ENCODE results near the gene FREM2. TPM values are rescaled to one million over a fixed set of nuclear protein-coding genes. Genes with fewer than 3 reads are reported as not detected.

FREM2 gene
- total RNA-seq, 1 experiment from 2014 or later = 6.0 TPM

- DNase-seq = no peak
- Histone ChIP-seq H3K27me3 (ENCODE audit: control insufficient read depth, insufficient read depth, low read length) (no peaks in the 10 kb centered on the region), H3K4me3 (ENCODE audit: insufficient read depth, low read depth, low read length) (no peak overlapping the region), H3K36me3 (replicated peaks; ENCODE audit: control insufficient read depth, insufficient read depth, low read length) (no peaks in the 10 kb centered on the region; the same call in 1 of the 2 replicates)
Measured at GRCh38 chr13:38854226-38854625, 167.3 kb downstream of the FREM2 start.

- no peaks in the 10 kb centered on the region for H3K36me3 ChIP-seq (replicated peaks; ENCODE audit: control insufficient read depth, insufficient read depth, low read length)
- no peak for DNase-seq
Measured at GRCh38 chr13:38856065-38856464, 169.2 kb downstream of the FREM2 start.

GRCh38 chr13:38862443-38862842 is 175.6 kb downstream of the FREM2 start:
- H3K4me3 ChIP-seq (ENCODE audit: insufficient read depth, low read depth, low read length) = no peak overlapping the region
- no peaks in the 10 kb centered on the region for H3K36me3 ChIP-seq (replicated peaks; ENCODE audit: control insufficient read depth, insufficient read depth, low read length)
- H3K27me3 ChIP-seq (ENCODE audit: control insufficient read depth, insufficient read depth, low read length) = no peaks in the 10 kb centered on the region
- DNase-seq = no peak

More at GRCh38 chr13:38856065-38856464, 169.2 kb downstream of the FREM2 start:
- Histone ChIP-seq H3K27me3 (ENCODE audit: control insufficient read depth, insufficient read depth, low read length) (no peaks in the 10 kb centered on the region), H3K4me3 (ENCODE audit: insufficient read depth, low read depth, low read length) (no peak overlapping the region)

GRCh38 chr13:38863536-38863935 is 176.7 kb downstream of the FREM2 start:
- Histone ChIP-seq H3K27me3 (ENCODE audit: control insufficient read depth, insufficient read depth, low read length) (no peaks in the 10 kb centered on the region), H3K4me3 (ENCODE audit: insufficient read depth, low read depth, low read length) (no peak overlapping the region), H3K36me3 (replicated peaks; ENCODE audit: control insufficient read depth, insufficient read depth, low read length) (no peaks in the 10 kb centered on the region)
- no peak for DNase-seq

- DNase-seq = no peak
- Histone ChIP-seq H3K4me3 (ENCODE audit: insufficient read depth, low read depth, low read length) (no peak overlapping the region), H3K27me3 (ENCODE audit: control insufficient read depth, insufficient read depth, low read length) (no peaks in the 10 kb centered on the region)
Measured at GRCh38 chr13:38866649-38867048, 179.8 kb downstream of the FREM2 start.

GRCh38 chr13:38868399-38868798 is 181.5 kb downstream of the FREM2 start:
- no peak for DNase-seq
- Histone ChIP-seq H3K27me3 (ENCODE audit: control insufficient read depth, insufficient read depth, low read length) (no peaks in the 10 kb centered on the region), H3K36me3 (replicated peaks; ENCODE audit: control insufficient read depth, insufficient read depth, low read length) (no peaks in the 10 kb centered on the region), H3K4me3 (ENCODE audit: insufficient read depth, low read depth, low read length) (no peak overlapping the region)

More at GRCh38 chr13:38866649-38867048, 179.8 kb downstream of the FREM2 start:
- H3K36me3 ChIP-seq (replicated peaks; ENCODE audit: control insufficient read depth, insufficient read depth, low read length) = no peaks in the 10 kb centered on the region

GRCh38 chr13:38868870-38869269 is 182.0 kb downstream of the FREM2 start:
- no peak overlapping the region for H3K4me3 ChIP-seq (ENCODE audit: insufficient read depth, low read depth, low read length)
- H3K27me3 ChIP-seq (ENCODE audit: control insufficient read depth, insufficient read depth, low read length) = no peaks in the 10 kb centered on the region
- no peak for DNase-seq
- no peaks in the 10 kb centered on the region for H3K36me3 ChIP-seq (replicated peaks; ENCODE audit: control insufficient read depth, insufficient read depth, low read length)

GRCh38 chr13:38871275-38871674 is 184.4 kb downstream of the FREM2 start:
- Histone ChIP-seq H3K27me3 (ENCODE audit: control insufficient read depth, insufficient read depth, low read length) (no peaks in the 10 kb centered on the region), H3K4me3 (ENCODE audit: insufficient read depth, low read depth, low read length) (no peak overlapping the region), H3K36me3 (replicated peaks; ENCODE audit: control insufficient read depth, insufficient read depth, low read length) (no peaks in the 10 kb centered on the region)
- no peak for DNase-seq

GRCh38 chr13:38872693-38873092 is 185.8 kb downstream of the FREM2 start:
- no peak overlapping the region for H3K4me3 ChIP-seq (ENCODE audit: insufficient read depth, low read depth, low read length)
- no peaks in the 10 kb centered on the region for H3K36me3 ChIP-seq (replicated peaks; ENCODE audit: control insufficient read depth, insufficient read depth, low read length)
- DNase-seq = peak; percentile 71
- H3K27me3 ChIP-seq (ENCODE audit: control insufficient read depth, insufficient read depth, low read length) = no peaks in the 10 kb centered on the region

GRCh38 chr13:38875186-38875875 is 188.5 kb downstream of the FREM2 start:
- H3K4me3 ChIP-seq (ENCODE audit: insufficient read depth, low read depth, low read length) = no peak overlapping the region
- H3K27me3 ChIP-seq (ENCODE audit: control insufficient read depth, insufficient read depth, low read length) = no peaks in the 10 kb centered on the region
- H3K36me3 ChIP-seq (replicated peaks; ENCODE audit: control insufficient read depth, insufficient read depth, low read length) = no peaks in the 10 kb centered on the region
- DNase-seq = no peak

- no peaks in the 10 kb centered on the region for H3K36me3 ChIP-seq (replicated peaks; ENCODE audit: control insufficient read depth, insufficient read depth, low read length)
- no peak overlapping the region for H3K4me3 ChIP-seq (ENCODE audit: insufficient read depth, low read depth, low read length)
- H3K27me3 ChIP-seq (ENCODE audit: control insufficient read depth, insufficient read depth, low read length) = no peaks in the 10 kb centered on the region
- DNase-seq = no peak
Measured at GRCh38 chr13:38879278-38879677, 192.4 kb downstream of the FREM2 start.

- H3K36me3 ChIP-seq (replicated peaks; ENCODE audit: control insufficient read depth, insufficient read depth, low read length) = no peaks in the 10 kb centered on the region
- DNase-seq = no peak
- no peak overlapping the region for H3K4me3 ChIP-seq (ENCODE audit: insufficient read depth, low read depth, low read length)
- no peaks in the 10 kb centered on the region for H3K27me3 ChIP-seq (ENCODE audit: control insufficient read depth, insufficient read depth, low read length)
Measured at GRCh38 chr13:38879786-38880185, 192.9 kb downstream of the FREM2 start.

GRCh38 chr13:38880397-38880796 is 193.5 kb downstream of the FREM2 start:
- Histone ChIP-seq H3K27me3 (ENCODE audit: control insufficient read depth, insufficient read depth, low read length) (no peaks in the 10 kb centered on the region), H3K36me3 (replicated peaks; ENCODE audit: control insufficient read depth, insufficient read depth, low read length) (no peaks in the 10 kb centered on the region), H3K4me3 (ENCODE audit: insufficient read depth, low read depth, low read length) (no peak overlapping the region)
- DNase-seq = no peak

- no peaks in the 10 kb centered on the region for H3K36me3 ChIP-seq (replicated peaks; ENCODE audit: control insufficient read depth, insufficient read depth, low read length)
- no peak for DNase-seq
- no peak overlapping the region for H3K4me3 ChIP-seq (ENCODE audit: insufficient read depth, low read depth, low read length)
- H3K27me3 ChIP-seq (ENCODE audit: control insufficient read depth, insufficient read depth, low read length) = no peaks in the 10 kb centered on the region
Measured at GRCh38 chr13:38883783-38884182, 196.9 kb downstream of the FREM2 start.

GRCh38 chr13:38888309-38888708 is 201.4 kb downstream of the FREM2 start:
- no peak overlapping the region for H3K4me3 ChIP-seq (ENCODE audit: insufficient read depth, low read depth, low read length)
- no peak for DNase-seq
- H3K27me3 ChIP-seq (ENCODE audit: control insufficient read depth, insufficient read depth, low read length) = no peaks in the 10 kb centered on the region
- H3K36me3 ChIP-seq (replicated peaks; ENCODE audit: control insufficient read depth, insufficient read depth, low read length) = no peaks in the 10 kb centered on the region

GRCh38 chr13:38895075-38895474 is 208.2 kb downstream of the FREM2 start:
- no peak for DNase-seq
- H3K4me3 ChIP-seq (ENCODE audit: insufficient read depth, low read depth, low read length) = no peak overlapping the region

More at GRCh38 chr13:38895075-38895474, 208.2 kb downstream of the FREM2 start:
- H3K36me3 ChIP-seq (replicated peaks; ENCODE audit: control insufficient read depth, insufficient read depth, low read length) = no peaks in the 10 kb centered on the region
- no peaks in the 10 kb centered on the region for H3K27me3 ChIP-seq (ENCODE audit: control insufficient read depth, insufficient read depth, low read length)
